OCI-LY3 (cell line): Measurements from ENCODE around the gene UXT.
A peak's percentile ranks its signal among the peaks of the same experiment; 100 is the strongest.

Source experiments
- H2AFZ ChIP-seq: fragments of 200-600, 300-600 bp; shearing (Covaris generic); 2 replicates; pipeline ENCODE4 v1.6.0; 2014; ENCODE audit warnings: antibody characterized with exemption, low read depth, low read length
- H3K27ac ChIP-seq: fragments of 200-600, 300-600 bp; sonication (generic); 2 replicates; pipeline ENCODE4 v1.5.1; 2014; ENCODE audit warnings: mild to moderate bottlenecking, low read length, moderate library complexity, mixed read lengths
- H3K27me3 ChIP-seq: fragments of 200-600, 300-600 bp; sonication (generic); 2 replicates; pipeline ENCODE4 v1.6.1; 2014; ENCODE audit warnings: low read depth, low read length, mixed read lengths
- H3K36me3 ChIP-seq: fragments of 200-600, 300-600 bp; sonication (generic); replicated peaks from 2 replicates; pipeline ENCODE3; 2014; ENCODE audit warnings: low read depth, low read length, mixed read lengths
- H3K4me1 ChIP-seq: fragments of 300-600, 200-600 bp; sonication (generic); 2 replicates; pipeline ENCODE4 v1.6.1; 2014; ENCODE audit warnings: low read length, mixed read lengths
- H3K4me2 ChIP-seq: fragments of 200-600, 300-600 bp; sonication (generic); 2 replicates; pipeline ENCODE4 v1.6.1; 2014; ENCODE audit warnings: low read length, mixed read lengths
- H3K4me3 ChIP-seq: fragments of 300-600, 200-600 bp; sonication (generic); 2 replicates; pipeline ENCODE4 v1.5.1; 2014; ENCODE audit warnings: antibody characterized with exemption, mild to moderate bottlenecking, low read length, moderate library complexity
- H3K79me2 ChIP-seq: fragments of 300-600, 200-600 bp; shearing (Covaris generic); 2 replicates; pipeline ENCODE4 v1.6.1; 2014; ENCODE audit warnings: mild to moderate bottlenecking, low read length, mixed read lengths
- H3K9ac ChIP-seq: fragments of 300-600, 200-600 bp; shearing (Covaris generic); 2 replicates; pipeline ENCODE4 v1.6.0; 2014; ENCODE audit warnings: mild to moderate bottlenecking, low read length, moderate library complexity
- H3K9me3 ChIP-seq: fragments of 200-600, 300-600 bp; shearing (Covaris generic); 2 replicates; pipeline ENCODE4 v1.6.1; 2014; ENCODE audit warnings: low read length, mixed read lengths; ENCODE audit not compliant: insufficient read depth
- H4K20me1 ChIP-seq: fragments of 200-600, 300-600 bp; sonication (generic); 2 replicates; pipeline ENCODE4 v1.6.1; 2016; ENCODE audit warnings: low read length, mixed read lengths; ENCODE audit not compliant: insufficient read depth
- CTCF ChIP-seq: fragments of 200-600, 300-600 bp; sonication (generic); IDR thresholded peaks from 2 replicates; pipeline ENCODE4 v1.5.1; 2014; ENCODE audit warnings: antibody characterized with exemption, low read length, low read depth
- EZH2phosphoT487 ChIP-seq: fragments of 200-600 bp; shearing (Covaris generic); IDR thresholded peaks from 2 replicates; pipeline ENCODE4 v1.6.1; 2018; ENCODE audit warnings: antibody characterized with exemption, mixed run types, low read depth

Gene UXT

GRCh38 chrX:47634871-47635575 is 24.0 kb downstream of the UXT start:
- no peak overlapping the region for H2AFZ ChIP-seq
- H3K79me2 ChIP-seq: no peaks in the 10 kb centered on the region
- no peaks in the 10 kb centered on the region for H3K9me3 ChIP-seq
- H3K27ac ChIP-seq: no peak overlapping the region
- H3K9ac ChIP-seq: no peak overlapping the region
- H3K4me2 ChIP-seq: no peak overlapping the region
- H3K4me3 ChIP-seq: no peak overlapping the region
- peaks cover 13% of the 10 kb centered on the region for H3K4me1 ChIP-seq
- no peaks in the 10 kb centered on the region for H3K27me3 ChIP-seq
- peaks cover 12% of the 10 kb centered on the region for H3K36me3 ChIP-seq
- H4K20me1 ChIP-seq: no peaks in the 10 kb centered on the region
- TF ChIP-seq CTCF (no peak), EZH2phosphoT487 (no peak)

- no peaks in the 10 kb centered on the region for H4K20me1 ChIP-seq
- H3K4me1 ChIP-seq: peaks cover 17% of the 10 kb centered on the region
- no peak for TF ChIP-seq EZH2phosphoT487
- TF ChIP-seq CTCF: no peak
- H3K79me2 ChIP-seq: no peaks in the 10 kb centered on the region
- no peaks in the 10 kb centered on the region for H3K27me3 ChIP-seq
- H3K4me2 ChIP-seq: no peak overlapping the region
- peaks cover 5% of the 10 kb centered on the region for H3K36me3 ChIP-seq
- no peak overlapping the region for H2AFZ ChIP-seq
- no peak overlapping the region for H3K4me3 ChIP-seq
- no peaks in the 10 kb centered on the region for H3K9me3 ChIP-seq
- no peak overlapping the region for H3K9ac ChIP-seq
- H3K27ac ChIP-seq: no peak overlapping the region
Measured at GRCh38 chrX:47633689-47634590, 25.0 kb downstream of the UXT start.

- Histone ChIP-seq H3K27me3 (no peaks in the 10 kb centered on the region), H4K20me1 (no peaks in the 10 kb centered on the region), H3K9ac (no peak overlapping the region), H3K4me2 (peak overlapping the region; percentile 4; the same call in 1 of the 2 replicates), H3K4me1 (peaks cover 17% of the 10 kb centered on the region), H3K36me3 (peaks cover 5% of the 10 kb centered on the region), H3K79me2 (no peaks in the 10 kb centered on the region), H3K4me3 (no peak overlapping the region), H2AFZ (no peak overlapping the region), H3K9me3 (no peaks in the 10 kb centered on the region), H3K27ac (no peak overlapping the region)
- TF ChIP-seq EZH2phosphoT487: no peak
- no peak for TF ChIP-seq CTCF
Measured at GRCh38 chrX:47632666-47633065, 26.3 kb downstream of the UXT start.

- Histone ChIP-seq H3K4me3 (no peak overlapping the region), H3K27me3 (no peaks in the 10 kb centered on the region), H3K4me1 (peaks cover 17% of the 10 kb centered on the region), H4K20me1 (no peaks in the 10 kb centered on the region), H3K4me2 (no peak overlapping the region), H3K9me3 (no peaks in the 10 kb centered on the region), H3K9ac (no peak overlapping the region), H3K36me3 (peaks cover 5% of the 10 kb centered on the region), H3K79me2 (no peaks in the 10 kb centered on the region), H2AFZ (no peak overlapping the region), H3K27ac (no peak overlapping the region)
- no peak for TF ChIP-seq CTCF
- no peak for TF ChIP-seq EZH2phosphoT487
Measured at GRCh38 chrX:47631676-47632075, 27.3 kb downstream of the UXT start.
